ENCODE results near the gene FAM200B. TPM values are rescaled to one million over a fixed set of nuclear protein-coding genes. Genes with fewer than 3 reads are reported as not detected.

The FAM200B gene
- 33.0 and 44.6 TPM in 2 replicates for total RNA-seq

DNA sequence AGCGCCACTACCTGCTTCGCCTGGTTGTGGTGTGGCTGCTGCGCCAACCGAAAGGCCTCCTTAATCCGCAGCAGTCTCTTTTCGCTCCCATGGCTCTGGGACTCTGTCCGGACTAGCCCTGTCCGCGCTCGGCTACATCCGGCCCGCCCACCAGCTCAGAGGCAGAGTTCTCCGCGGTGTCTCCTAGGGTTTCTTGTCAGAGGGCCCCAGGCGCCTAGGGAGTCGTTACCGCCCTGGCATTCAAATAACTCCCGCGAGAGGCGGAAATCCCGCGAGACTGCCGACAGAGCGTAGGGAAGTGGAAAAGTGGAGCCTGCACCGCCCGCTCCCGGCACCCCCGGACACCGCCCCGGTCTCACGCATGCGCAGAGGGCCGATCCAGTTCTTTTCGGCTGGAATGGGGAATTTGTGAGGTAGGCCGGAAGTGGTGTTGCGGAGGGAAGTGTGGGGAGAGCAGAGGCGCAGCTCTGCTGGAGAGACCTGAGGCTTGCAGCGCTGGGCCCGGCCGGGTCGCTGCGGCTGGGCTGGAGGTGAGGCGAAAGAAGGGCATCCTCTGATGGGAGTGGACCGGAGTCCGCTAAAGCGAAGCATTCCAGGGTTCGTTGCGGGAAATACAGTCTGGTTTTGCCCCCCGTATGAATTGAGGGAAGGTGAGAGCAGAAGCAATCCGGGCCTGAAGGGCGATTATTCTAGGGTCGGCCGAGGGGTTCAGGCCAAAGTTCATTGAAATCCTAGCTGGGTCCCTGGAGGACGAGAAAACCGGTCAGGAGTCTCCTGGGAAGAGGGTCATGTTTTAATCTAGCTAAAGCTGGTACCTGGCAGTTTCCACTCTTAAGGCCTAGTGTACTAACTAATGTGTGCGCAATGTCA lies at the start of gene FAM200B:
FAM200B (plus strand) TSS at position 456 of the 870 bp plus-strand sequence. CDS start 5,151 bp downstream, outside the sequence.
- peak; percentile 99 for DNase-seq

DNA sequence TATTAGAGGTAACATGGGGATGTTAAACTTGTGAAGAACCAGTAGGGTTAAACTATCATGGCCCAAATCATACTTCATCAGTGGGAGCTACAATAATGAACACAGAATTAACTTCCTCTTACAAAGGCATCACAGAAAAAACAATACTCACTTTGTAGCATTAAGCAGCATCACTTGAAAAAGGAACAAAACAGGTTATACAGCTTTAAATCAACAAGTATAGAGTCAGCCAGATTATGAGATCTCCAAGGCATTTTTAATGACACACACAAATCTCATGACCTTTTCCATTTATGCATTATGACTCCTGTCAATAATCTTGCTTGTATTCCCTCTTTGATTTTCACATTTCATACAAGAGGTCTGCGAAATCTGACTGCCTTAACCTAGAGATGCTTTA lies 44.8 kb upstream of the FAM200B start:
- DNase-seq: no peak

DNA sequence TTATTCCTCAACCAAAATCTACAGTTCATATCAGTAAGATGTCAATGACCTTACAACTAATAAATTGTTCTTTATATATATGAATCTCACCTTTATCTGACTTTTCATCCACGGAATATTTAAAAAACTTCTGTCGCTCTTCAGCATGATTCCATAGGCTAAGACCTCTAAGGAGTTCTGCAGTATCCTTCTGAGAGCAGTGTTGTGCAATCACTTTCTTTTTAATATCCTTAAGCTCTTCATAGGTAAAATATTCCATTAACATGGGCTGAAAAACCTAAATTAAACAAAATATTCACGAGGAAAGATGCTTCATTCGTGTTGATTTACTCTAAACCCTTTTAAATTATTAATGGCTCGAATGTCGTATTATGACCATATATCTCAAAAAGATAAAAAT lies 43.2 kb upstream of the FAM200B start:
- no peak for DNase-seq

- no peak for DNase-seq
These were observed 33.0 kb upstream of the FAM200B start for GRCh38 chr4:15648600-15648999.

DNA sequence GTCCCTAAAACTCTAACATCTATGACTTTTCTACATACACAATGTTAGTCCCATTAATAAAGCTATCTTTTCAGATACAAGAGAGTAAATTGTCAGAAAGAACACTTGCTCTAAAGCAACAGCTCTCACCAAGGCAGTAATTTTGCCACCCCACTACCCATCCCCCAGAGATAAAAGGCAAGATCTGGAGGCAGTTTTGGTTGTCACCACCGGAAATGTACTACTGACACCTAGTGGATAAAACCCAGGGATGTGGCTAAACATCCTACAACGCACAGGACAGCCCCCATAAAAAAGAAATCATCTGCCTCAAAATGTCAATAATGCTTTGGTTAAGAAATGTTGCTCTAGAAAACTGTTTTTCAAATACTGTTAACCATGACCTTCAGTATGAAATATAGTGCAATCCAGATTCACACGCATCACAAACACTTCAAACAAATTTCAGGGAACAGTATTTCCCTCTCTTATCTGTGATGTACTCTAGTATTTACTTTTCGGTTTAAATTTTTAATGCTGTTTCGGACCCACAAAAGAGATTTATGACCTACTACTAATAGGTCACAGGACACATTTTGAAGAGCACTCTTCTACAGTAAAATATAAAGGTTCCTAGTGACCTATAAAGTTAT lies 31.6 kb upstream of the FAM200B start:
- peak; percentile 63 for DNase-seq

- no peak for DNase-seq
These were observed 30.0 kb upstream of the FAM200B start for GRCh38 chr4:15651676-15652075.

GRCh38 chr4:15652191-15652590 lies 29.4 kb upstream of the FAM200B start:
- DNase-seq: no peak

GRCh38 chr4:15652841-15653240 lies 28.8 kb upstream of the FAM200B start:
- no peak for DNase-seq

GRCh38 chr4:15653420-15653819 lies 28.2 kb upstream of the FAM200B start:
- DNase-seq: no peak

DNA sequence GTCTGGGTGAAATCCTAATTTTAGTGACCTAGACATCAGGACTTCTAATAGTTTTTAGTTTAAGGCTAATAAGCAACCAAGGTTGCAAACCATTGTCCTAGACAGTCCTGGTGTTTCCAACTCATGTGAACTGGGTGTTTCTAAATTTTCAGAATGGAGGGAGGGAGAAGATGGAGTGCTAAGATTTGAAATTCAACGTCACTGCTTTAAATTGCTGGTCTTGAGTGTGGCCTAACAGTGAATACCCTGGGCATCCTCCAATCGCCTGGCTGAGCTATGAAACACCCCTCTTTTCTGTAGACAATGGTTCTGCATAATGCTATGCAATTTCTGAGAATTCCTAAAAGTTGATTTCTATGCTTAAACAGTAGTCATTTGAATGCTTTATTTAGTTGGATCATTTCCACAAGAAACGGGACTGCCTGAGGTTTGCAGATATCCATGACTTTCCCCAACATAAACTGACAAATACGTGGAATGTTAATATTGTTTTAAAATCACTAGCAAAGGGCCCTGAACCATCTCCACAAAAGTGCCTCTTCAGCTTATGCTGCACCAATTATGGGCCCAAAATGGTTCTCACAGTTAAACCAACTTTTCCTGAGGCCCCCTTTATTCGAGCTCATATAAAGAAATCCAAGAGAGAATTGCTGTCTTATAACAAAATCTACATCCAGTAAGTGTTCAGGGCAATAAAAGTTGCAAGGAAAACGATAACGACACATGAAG lies 27.6 kb upstream of the FAM200B start:
- peak; percentile 72 for DNase-seq

- peak; percentile 52 for DNase-seq
These were observed 26.9 kb upstream of the FAM200B start for GRCh38 chr4:15654593-15655222.

- peak; percentile 92 for DNase-seq
These were observed 26.2 kb upstream of the FAM200B start, which contains the start of gene FBXL5 for GRCh38 chr4:15655223-15656037. Gene FBXL5, minus strand, starts transcription at chr4:15655357. Its CDS starts 70 bp downstream, at chr4:15655287.

GRCh38 chr4:15656038-15656470 lies 25.6 kb upstream of the FAM200B start:
- DNase-seq: no peak

GRCh38 chr4:15657366-15657765 lies 24.3 kb upstream of the FAM200B start:
- DNase-seq: no peak

DNA sequence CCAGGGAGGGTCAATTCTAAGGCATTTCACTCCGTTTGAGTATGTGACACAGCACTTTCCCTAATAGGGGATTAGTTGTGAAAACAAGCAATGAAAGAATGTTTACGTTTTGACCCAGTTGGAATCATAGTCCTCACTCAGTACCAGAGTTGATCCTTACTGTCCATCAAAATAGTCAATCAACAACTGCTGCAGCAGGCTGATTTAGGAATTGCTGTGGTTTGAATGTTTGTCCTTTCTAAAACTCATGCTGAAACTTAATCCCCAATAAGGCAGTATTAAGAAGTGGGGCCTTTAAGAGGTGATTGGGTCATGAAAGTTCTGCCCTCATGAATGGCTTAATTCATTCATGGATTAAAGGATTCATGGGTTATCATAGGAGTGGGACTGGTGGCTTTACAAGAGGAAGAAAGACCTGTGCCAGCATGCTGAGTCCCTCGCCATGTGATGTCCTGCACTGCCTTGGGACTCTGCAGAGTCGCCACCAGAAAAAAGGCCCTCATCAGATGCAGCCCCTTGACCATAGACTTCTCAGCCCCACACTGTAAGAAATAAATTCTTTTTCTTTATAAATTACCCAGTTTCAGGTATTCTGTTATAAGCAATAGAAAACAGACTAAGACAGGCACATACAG lies 23.4 kb upstream of the FAM200B start:
- DNase-seq: no peak

DNA sequence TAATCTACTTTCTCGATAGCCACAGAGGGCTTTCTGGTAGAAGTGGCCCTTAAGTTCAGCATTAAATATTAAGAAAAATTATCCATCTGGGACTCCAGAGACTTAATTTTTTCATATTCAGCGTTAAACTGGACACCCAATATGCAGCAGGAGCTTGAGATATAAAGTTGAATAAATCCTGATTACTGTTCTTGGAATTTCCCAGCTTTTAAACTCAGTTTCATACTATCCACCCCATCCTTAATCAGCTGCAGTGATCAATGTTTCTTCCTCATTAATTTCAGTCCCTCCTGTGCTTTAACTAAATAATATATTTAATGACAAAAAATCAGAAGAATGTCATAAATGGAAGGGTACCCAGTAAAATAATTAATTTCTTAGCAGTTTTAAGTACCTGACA lies 22.8 kb upstream of the FAM200B start:
- DNase-seq: no peak

DNA sequence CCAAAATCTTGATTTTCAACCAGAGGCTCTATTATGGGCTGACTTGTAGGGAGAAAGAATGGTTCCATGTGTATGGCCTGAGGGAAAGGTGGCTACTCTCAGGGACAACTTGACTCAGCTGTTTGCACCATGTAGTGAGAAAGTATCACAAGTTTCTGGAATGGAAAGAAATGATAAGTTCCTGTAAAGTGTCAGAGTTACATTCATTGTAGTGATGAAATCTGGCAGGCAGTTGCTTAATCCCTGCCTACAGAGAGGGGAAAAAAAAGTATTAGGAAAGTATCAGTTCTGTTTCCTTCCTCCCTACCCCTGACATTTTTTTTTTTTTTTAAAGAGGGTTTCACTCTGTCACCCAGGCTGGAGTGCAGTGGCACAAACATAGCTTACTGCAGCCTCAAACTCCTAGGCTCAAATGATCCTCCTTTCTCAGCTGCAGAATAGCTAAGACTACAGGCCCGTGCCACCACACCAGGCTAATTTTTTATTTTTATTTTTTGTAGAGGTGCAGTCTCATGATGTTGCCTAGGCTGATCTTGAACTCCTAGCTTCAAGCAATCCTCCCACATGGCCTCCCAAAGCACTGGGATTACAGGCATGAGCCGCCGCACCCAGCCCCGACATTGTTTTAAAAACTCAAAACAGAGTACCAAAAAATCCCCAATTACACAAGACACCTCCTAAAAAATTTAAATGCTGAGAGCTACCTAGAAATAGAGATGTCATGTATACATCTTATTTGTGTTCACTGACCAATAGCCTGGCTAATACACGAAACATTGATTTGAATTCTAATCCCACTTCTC lies 21.7 kb upstream of the FAM200B start:
- DNase-seq: peak; percentile 33

- peak; percentile 92 for DNase-seq
These were observed 15.8 kb upstream of the FAM200B start for GRCh38 chr4:15665753-15666365.

GRCh38 chr4:15667006-15667405 lies 14.6 kb upstream of the FAM200B start:
- DNase-seq: no peak

All from dermis blood vessel endothelial cell (primary cell).